ENCODE data around the gene HK2. TPM values are rescaled to one million over a fixed set of nuclear protein-coding genes. Genes with fewer than 3 reads are reported as not detected.

The HK2 gene
- total and polyA plus RNA-seq, 2 of the 4 experiments (the other 2 are of a cell fraction), result 17.4 to 20.9 TPM

DNA sequence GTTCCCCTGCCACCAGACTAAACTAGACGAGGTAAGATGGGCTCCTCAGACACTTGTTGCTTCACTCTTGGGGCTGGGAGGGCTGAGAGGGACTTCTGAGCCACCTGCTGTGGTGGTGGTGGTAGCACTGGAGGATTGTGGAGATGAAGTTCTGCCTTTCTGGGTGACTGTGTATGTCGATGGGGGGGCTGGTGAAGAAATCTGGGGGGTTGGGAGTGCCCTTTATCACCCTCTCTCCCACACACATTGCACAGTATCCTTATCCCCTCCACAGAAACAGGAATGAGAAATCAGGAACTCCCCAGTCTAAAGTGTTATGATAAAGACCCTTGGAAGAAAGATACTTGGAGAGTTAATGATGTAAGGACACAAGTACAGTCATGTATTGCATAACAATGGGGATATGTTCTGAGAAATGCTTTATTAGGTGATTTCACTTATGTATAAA lies 38.5 kb downstream of the HK2 start:
- Histone ChIP-seq H2BK5ac (ENCODE audit: low read depth, low read length, poor library complexity, severe bottlenecking) (no peak overlapping the region), H2AK9ac (replicated peaks; ENCODE audit: low read depth, low read length, poor library complexity) (no peak overlapping the region), H2BK20ac (ENCODE audit: low read depth, low read length) (no peak overlapping the region), H3K4ac (ENCODE audit: low read depth, low read length) (no peak overlapping the region), H2AK5ac (ENCODE audit: low read depth, low read length) (no peak overlapping the region), H3K4me1 (ENCODE audit: control insufficient read depth, insufficient read depth, low read length) (peaks cover 24% of the 10 kb centered on the region), H2BK15ac (ENCODE audit: low read depth, low read length) (no peak overlapping the region), H3K14ac (replicated peaks; ENCODE audit: low read depth, low read length) (no peak overlapping the region), H3K4me3 (ENCODE audit: insufficient read depth, low read depth, low read length) (no peak overlapping the region), H3K9me1 (ENCODE audit: insufficient read depth, low read length) (peaks cover 11% of the 10 kb centered on the region), H3K36me3 (ENCODE audit: control insufficient read depth, insufficient read depth, low read length) (peaks cover 48% of the 10 kb centered on the region), H3K23ac (ENCODE audit: low read depth, low read length) (no peak overlapping the region), H3K56ac (ENCODE audit: extremely low read depth, insufficient read depth, low read length) (no peak overlapping the region), H4K8ac (ENCODE audit: low read depth in 2 of 2, low read length in 2 of 2) (no peak overlapping the region), H3K9me3 (ENCODE audit: control insufficient read depth, insufficient read depth, low read length) (no peaks in the 10 kb centered on the region), H3K18ac (ENCODE audit: low read depth, low read length) (no peak overlapping the region), H3K27ac (ENCODE audit: insufficient read depth, low read length) (no peak overlapping the region), H4K20me1 (ENCODE audit: insufficient read depth, low read length) (peaks cover 27% of the 10 kb centered on the region), H4K5ac (ENCODE audit: low read depth, low read length) (no peak overlapping the region), H3K4me2 (ENCODE audit: low read depth, low read length) (no peak overlapping the region), H3K79me1 (ENCODE audit: low read depth in 1 of 2, low read length in 2 of 2) (peaks cover 47 to 57% of the 10 kb centered on the region in 2 experiments), H3K27me3 (ENCODE audit: control insufficient read depth, insufficient read depth, low read length) (no peaks in the 10 kb centered on the region), H2BK120ac (ENCODE audit: low read depth, low read length) (no peak overlapping the region), H4K91ac (ENCODE audit: insufficient read depth, low read depth, low read length) (no peak overlapping the region), H3K9ac (ENCODE audit: low read depth, low read length) (no peak overlapping the region), H2AFZ (replicated peaks; ENCODE audit: low read length, poor library complexity) (no peak overlapping the region)
- ATAC-seq (ENCODE audit: low read depth) (no peak), DNase-seq (peak; percentile 39)
- WGBS, 2 experiments (ENCODE audit: extremely low coverage in 2 of 2, insufficient read length in 1 of 2), result no CpG with 5 or more reads among the region's 2 CpGs
- dilution Hi-C loops (cut with HindIII; ENCODE audit: low sequenced_read_pairs, unreplicated experiment) (no loop called here), in situ Hi-C loops (cut with MboI; ENCODE audit: low sequenced_read_pairs) (loop anchor here (25.0 kb wide), 1 partner anchor 385 kb away; the partner anchor contains the start of genes CCDC142, LBX2 and TTC31), intact Hi-C loops (cut with micrococcal nuclease) (no loop called here)
- BruUV-seq (replicated peaks), result no TSS peak
- ChIA-PET CTCF (no interaction called here), POLR2A (ENCODE audit: unreplicated experiment) (no interaction called here)
- TF ChIP-seq, protein P1, sequence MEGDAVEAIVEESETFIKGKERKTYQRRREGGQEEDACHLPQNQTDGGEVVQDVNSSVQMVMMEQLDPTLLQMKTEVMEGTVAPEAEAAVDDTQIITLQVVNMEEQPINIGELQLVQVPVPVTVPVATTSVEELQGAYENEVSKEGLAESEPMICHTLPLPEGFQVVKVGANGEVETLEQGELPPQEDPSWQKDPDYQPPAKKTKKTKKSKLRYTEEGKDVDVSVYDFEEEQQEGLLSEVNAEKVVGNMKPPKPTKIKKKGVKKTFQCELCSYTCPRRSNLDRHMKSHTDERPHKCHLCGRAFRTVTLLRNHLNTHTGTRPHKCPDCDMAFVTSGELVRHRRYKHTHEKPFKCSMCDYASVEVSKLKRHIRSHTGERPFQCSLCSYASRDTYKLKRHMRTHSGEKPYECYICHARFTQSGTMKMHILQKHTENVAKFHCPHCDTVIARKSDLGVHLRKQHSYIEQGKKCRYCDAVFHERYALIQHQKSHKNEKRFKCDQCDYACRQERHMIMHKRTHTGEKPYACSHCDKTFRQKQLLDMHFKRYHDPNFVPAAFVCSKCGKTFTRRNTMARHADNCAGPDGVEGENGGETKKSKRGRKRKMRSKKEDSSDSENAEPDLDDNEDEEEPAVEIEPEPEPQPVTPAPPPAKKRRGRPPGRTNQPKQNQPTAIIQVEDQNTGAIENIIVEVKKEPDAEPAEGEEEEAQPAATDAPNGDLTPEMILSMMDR (conservative IDR thresholded peaks at IDR 0.05; ENCODE audit: low read depth, low read length), result no peak
- peak; percentile 78 for TF ChIP-seq CEBPB (IDR thresholded peaks at IDR 0.05; ENCODE audit: low read depth, low read length)

Data from IMR-90 (cell line).